ENCODE data around the gene UBIAD1. TPM values are rescaled to one million over a fixed set of nuclear protein-coding genes. Genes with fewer than 3 reads are reported as not detected.
"Not testable (repeated sequence)": the region's sequence is repeated elsewhere in the genome, so short reads cannot be mapped to it uniquely, and the experiment has no call there.

The UBIAD1 gene
- total RNA-seq, 6 donors from 2014 or later = 5.9 to 20.8 (median 15.7) TPM

DNA sequence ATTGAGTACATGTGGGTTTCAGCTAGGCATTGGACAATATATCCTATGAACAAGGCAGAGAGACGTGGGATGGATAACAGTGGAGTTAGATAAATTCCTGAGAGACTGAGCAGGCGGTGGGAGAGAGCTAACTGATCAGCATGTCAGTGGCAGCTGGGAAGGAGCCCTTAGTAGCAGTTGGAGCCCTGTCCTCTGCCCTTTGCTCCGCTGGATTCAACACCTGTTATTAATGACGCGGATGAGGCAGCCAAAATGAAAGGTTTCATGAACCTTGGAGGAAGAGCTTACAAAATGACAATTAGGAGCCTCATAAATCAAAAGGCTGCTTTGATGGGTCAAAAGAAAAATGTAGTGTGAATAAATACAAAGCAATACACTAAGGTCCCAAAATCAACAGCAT is 16.1 kb downstream of the UBIAD1 start:
- Histone ChIP-seq H3K9me3 (no peaks in the 10 kb centered on the region), H3K27ac (no peak overlapping the region), H3K27me3 (no peaks in the 10 kb centered on the region), H3K36me3 (peaks cover 0 to 57% (median 15%) of the 10 kb centered on the region in 4 donors), H3K4me1 (no peaks in the 10 kb centered on the region), H3K4me3 (no peak overlapping the region)
- no peak for ATAC-seq (ENCODE audit: low FRiP score in 2 of 2)
- DNase-seq = no peak
- TF ChIP-seq POLR2A (IDR thresholded peaks at IDR 0.05) = no peak
- TF ChIP-seq, protein P1, sequence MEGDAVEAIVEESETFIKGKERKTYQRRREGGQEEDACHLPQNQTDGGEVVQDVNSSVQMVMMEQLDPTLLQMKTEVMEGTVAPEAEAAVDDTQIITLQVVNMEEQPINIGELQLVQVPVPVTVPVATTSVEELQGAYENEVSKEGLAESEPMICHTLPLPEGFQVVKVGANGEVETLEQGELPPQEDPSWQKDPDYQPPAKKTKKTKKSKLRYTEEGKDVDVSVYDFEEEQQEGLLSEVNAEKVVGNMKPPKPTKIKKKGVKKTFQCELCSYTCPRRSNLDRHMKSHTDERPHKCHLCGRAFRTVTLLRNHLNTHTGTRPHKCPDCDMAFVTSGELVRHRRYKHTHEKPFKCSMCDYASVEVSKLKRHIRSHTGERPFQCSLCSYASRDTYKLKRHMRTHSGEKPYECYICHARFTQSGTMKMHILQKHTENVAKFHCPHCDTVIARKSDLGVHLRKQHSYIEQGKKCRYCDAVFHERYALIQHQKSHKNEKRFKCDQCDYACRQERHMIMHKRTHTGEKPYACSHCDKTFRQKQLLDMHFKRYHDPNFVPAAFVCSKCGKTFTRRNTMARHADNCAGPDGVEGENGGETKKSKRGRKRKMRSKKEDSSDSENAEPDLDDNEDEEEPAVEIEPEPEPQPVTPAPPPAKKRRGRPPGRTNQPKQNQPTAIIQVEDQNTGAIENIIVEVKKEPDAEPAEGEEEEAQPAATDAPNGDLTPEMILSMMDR (IDR thresholded peaks at IDR 0.05) = no peak
- no peak for TF ChIP-seq EP300 (IDR thresholded peaks at IDR 0.05)
- TF ChIP-seq POLR2AphosphoS5 (IDR thresholded peaks at IDR 0.05) = no peak
- WGBS, 2 donors = 91 to 94% methylated on average over 5 of the region's 5 CpGs

DNA sequence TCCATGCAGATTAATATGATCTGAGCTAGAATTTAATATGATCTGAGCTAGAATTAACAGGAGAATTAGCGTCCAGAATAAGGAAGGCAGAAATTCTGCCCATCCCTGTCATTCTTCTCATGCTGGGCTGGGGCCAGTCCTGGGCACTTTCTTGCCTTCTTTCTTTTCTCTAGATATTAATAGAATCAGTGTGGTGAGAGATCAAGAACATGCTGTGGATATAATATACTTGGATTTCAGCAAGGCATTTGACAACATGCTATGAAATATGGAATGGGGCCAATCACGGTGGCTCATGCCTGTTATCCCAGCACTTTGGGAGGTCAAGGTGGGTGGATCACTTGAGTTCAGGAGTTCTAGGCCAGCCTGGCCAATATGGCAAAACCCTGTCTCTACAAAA is 18.1 kb downstream of the UBIAD1 start:
- TF ChIP-seq EP300 (IDR thresholded peaks at IDR 0.05) (no peak), POLR2A (IDR thresholded peaks at IDR 0.05) (no peak), POLR2AphosphoS5 (IDR thresholded peaks at IDR 0.05) (no peak)
- TF ChIP-seq, protein P1 (IDR thresholded peaks at IDR 0.05) = no peak
- ATAC-seq (ENCODE audit: low FRiP score in 2 of 2) = no peak
- Histone ChIP-seq H3K27me3 (no peaks in the 10 kb centered on the region), H3K9me3 (no peaks in the 10 kb centered on the region), H3K27ac (no peak overlapping the region), H3K36me3 (peaks cover 0 to 67% (median 17%) of the 10 kb centered on the region in 4 donors), H3K4me1 (no peaks in the 10 kb centered on the region), H3K4me3 (no peak overlapping the region)
- WGBS, 2 donors = 85 to 96% methylated on average over 2 of the region's 2 CpGs
- no peak for DNase-seq

DNA sequence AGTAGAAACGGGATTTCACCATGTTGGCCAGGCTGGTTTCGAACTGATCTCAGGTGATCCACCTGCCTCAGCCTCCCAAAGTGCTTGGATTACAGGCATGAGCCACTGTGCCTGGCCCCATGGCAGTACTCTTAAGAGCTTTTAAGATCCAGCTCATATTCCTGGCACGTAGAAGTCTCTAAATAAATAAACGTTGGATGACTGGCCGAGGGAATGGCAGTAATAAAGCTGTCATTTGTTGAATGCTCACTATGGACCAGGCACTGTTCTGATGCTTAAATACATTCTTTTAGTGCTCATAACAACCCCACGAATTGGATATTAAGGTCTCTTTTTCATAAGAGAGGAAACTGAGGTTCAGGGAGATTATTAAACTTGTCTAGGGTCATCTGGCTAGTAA is 20.9 kb downstream of the UBIAD1 start:
- H3K36me3 ChIP-seq = peaks cover 0 to 50% (median 11%) of the 10 kb centered on the region in 4 donors
- H3K27ac ChIP-seq = no peak overlapping the region
- TF ChIP-seq POLR2A (IDR thresholded peaks at IDR 0.05) = no peak
- TF ChIP-seq, protein P1 (IDR thresholded peaks at IDR 0.05) = no peak
- no peak for TF ChIP-seq POLR2AphosphoS5 (IDR thresholded peaks at IDR 0.05)
- no peak for TF ChIP-seq EP300 (IDR thresholded peaks at IDR 0.05)
- H3K27me3 ChIP-seq = no peaks in the 10 kb centered on the region
- ATAC-seq (ENCODE audit: low FRiP score in 2 of 2) (no peak), DNase-seq (no peak)
- H3K4me3 ChIP-seq = no peak overlapping the region
- 83% methylated on average over 6 of the region's 6 CpGs for WGBS, 2 donors
- peaks cover 0 to 5% (median 0%) of the 10 kb centered on the region in 4 donors for H3K4me1 ChIP-seq
- H3K9me3 ChIP-seq = no peaks in the 10 kb centered on the region

DNA sequence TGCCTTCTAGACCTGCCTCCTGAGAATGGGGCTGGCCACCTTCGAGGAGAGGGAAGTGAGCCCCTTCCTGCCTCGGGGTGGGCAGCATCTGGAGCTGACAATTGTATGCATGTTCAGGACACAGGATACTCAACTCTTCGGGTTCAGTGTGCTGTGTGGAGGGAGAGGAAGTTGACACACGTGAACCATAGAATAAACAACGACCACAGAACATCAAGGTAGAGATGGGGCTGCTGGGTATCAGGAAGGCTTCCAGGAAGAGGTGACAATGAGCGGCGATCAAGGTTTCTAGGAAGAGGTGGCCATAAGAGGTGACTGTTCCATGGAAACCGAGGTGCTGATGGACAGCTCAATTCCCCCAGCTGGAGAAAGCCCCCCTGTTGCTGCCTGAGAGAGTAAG is 22.0 kb downstream of the UBIAD1 start:
- peaks cover 0 to 41% (median 7%) of the 10 kb centered on the region in 4 donors for H3K36me3 ChIP-seq
- H3K27me3 ChIP-seq = no peaks in the 10 kb centered on the region
- no peak overlapping the region for H3K27ac ChIP-seq
- peaks cover 0 to 8% (median 1%) of the 10 kb centered on the region in 4 donors for H3K4me1 ChIP-seq
- TF ChIP-seq POLR2AphosphoS5 (IDR thresholded peaks at IDR 0.05) (no peak), POLR2A (IDR thresholded peaks at IDR 0.05) (no peak), EP300 (IDR thresholded peaks at IDR 0.05) (no peak)
- TF ChIP-seq, protein P1 (IDR thresholded peaks at IDR 0.05) = no peak
- ATAC-seq (ENCODE audit: low FRiP score in 2 of 2) = no peak
- 57 to 64% methylated on average over 8 of the region's 8 CpGs for WGBS, 2 donors
- DNase-seq = no peak
- H3K9me3 ChIP-seq = no peaks in the 10 kb centered on the region
- H3K4me3 ChIP-seq = no peak overlapping the region

DNA sequence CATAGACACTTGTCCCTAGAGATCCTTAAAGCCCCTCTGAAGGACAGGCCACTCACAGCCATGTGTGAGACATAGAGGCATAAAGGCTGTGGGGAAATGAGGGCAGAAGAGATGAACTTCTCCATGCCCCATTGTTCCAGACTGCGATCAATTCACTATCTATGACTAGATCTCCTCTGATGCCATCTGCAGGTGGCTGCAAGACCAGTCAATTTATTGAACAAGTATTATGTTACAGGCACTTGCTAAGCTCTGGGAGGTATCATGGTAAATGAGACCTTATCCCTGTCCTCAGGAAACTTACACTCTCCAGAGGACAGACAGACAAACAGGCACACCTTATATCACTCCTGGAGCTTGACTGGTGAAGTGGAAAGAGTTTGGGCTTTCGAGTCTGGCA is 22.9 kb downstream of the UBIAD1 start:
- DNase-seq (no peak), ATAC-seq (ENCODE audit: low FRiP score in 2 of 2) (no peak)
- Histone ChIP-seq H3K36me3 (peaks cover 0 to 32% (median 7%) of the 10 kb centered on the region in 4 donors), H3K4me1 (peaks cover 0 to 8% (median 1%) of the 10 kb centered on the region in 4 donors), H3K4me3 (no peak overlapping the region), H3K27me3 (no peaks in the 10 kb centered on the region), H3K9me3 (no peaks in the 10 kb centered on the region), H3K27ac (no peak overlapping the region)
- WGBS, 2 donors = 96% methylated on average over 2 of the region's 2 CpGs; no CpG with 5 or more reads in 1 of the 2 donors
- no peak for TF ChIP-seq POLR2AphosphoS5 (IDR thresholded peaks at IDR 0.05)
- TF ChIP-seq EP300 (IDR thresholded peaks at IDR 0.05) = no peak
- TF ChIP-seq POLR2A (IDR thresholded peaks at IDR 0.05) = no peak
- TF ChIP-seq, protein P1 (IDR thresholded peaks at IDR 0.05) = no peak

DNA sequence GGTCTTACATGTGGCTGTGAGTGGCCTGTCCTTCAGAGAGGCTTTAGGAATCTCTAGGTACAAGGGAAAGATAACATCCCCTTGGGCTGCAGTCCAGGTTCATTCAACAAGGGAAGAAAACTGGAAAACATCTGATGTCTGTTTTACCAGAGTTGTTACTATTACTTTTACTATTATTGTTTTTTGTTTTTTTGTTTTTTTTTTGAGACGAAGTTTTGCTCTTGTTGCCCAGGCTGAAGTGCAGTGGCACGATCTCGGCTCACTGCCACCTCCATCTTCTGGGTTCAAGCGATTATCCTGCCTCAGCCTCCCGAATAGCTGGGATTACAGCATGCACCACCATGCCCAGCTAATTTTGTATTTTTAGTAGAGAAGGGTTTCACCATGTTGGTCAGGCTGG is 24.8 kb downstream of the UBIAD1 start:
- H3K4me1 ChIP-seq; ATAC-seq (ENCODE audit: low FRiP score in 2 of 2); H3K9me3 ChIP-seq; H3K27ac ChIP-seq; H3K4me3 ChIP-seq; H3K27me3 ChIP-seq; DNase-seq: not testable (repeated sequence)
- WGBS, 2 donors = 98% methylated on average over 5 of the region's 5 CpGs
- peaks cover 0 to 29% (median 7%) of the 10 kb centered on the region in 4 donors for H3K36me3 ChIP-seq
